WERI-Rb-1 (cell line): ENCODE data around the gene VSIG10L.

ENCODE experiments used
- DNase-seq: peaks from one replicate; pipeline ENCODE4 v3.0.0-alpha.2; 2020
- H3K27ac ChIP-seq: fragments of 250-450 bp; sonication (Bioruptor Pico); 2 replicates; pipeline ENCODE4 v1.5.1; 2020; ENCODE audit warnings: mild to moderate bottlenecking, moderate library complexity
- H3K27me3 ChIP-seq: fragments of 250-450 bp; sonication (Bioruptor Pico); 2 replicates; pipeline ENCODE4 v1.5.1; 2021; ENCODE audit warnings: mild to moderate bottlenecking, low read depth, moderate library complexity; ENCODE audit not compliant: insufficient read depth, severe bottlenecking
- H3K36me3 ChIP-seq: fragments of 250-450 bp; sonication (Bioruptor Pico); 2 replicates; pipeline ENCODE4 v1.5.1; 2020; ENCODE audit warnings: mild to moderate bottlenecking, moderate library complexity
- H3K4me3 ChIP-seq: 2 replicates; pipeline ENCODE4 v1.5.1; 2011; ENCODE audit warnings: low read depth, mild to moderate bottlenecking, control low read depth, low read length
- H3K9me3 ChIP-seq: fragments of 250-450 bp; sonication (Bioruptor Pico); 2 replicates; pipeline ENCODE4 v1.5.1; 2021; ENCODE audit warnings: mild to moderate bottlenecking, moderate library complexity; ENCODE audit not compliant: severe bottlenecking
- CTCF ChIP-seq: IDR thresholded peaks from 2 replicates; pipeline ENCODE4 v1.5.1; 2011; ENCODE audit warnings: low read depth, mild to moderate bottlenecking, control low read depth, inconsistent platforms, low read length

The VSIG10L gene

GRCh38 chr19:51367255-51367564 is 25.3 kb upstream of the VSIG10L start:
- no peak for DNase-seq
- Histone ChIP-seq H3K27me3 (no peaks in the 10 kb centered on the region), H3K4me3 (peak overlapping the region; percentile 60), H3K36me3 (no peaks in the 10 kb centered on the region), H3K27ac (peak overlapping the region; percentile 86), H3K9me3 (no peaks in the 10 kb centered on the region)
- TF ChIP-seq CTCF: no peak

GRCh38 chr19:51366389-51367254 is 24.7 kb upstream of the VSIG10L start:
- no peaks in the 10 kb centered on the region for H3K27me3 ChIP-seq

GRCh38 chr19:51365965-51366388 is 24.0 kb upstream of the VSIG10L start, which contains the start of gene ETFB:
Gene ETFB (minus strand): TSS chr19:51366388. CDS start chr19:51366326, 62 bp downstream.
- Histone ChIP-seq H3K27me3 (no peaks in the 10 kb centered on the region), H3K36me3 (no peaks in the 10 kb centered on the region), H3K4me3 (peak within 1 kb of the TSS; percentile 71), H3K27ac (peak within 1 kb of the TSS; percentile 90), H3K9me3 (no peaks in the 10 kb centered on the region)
- TF ChIP-seq CTCF: no peak
- DNase-seq: no peak

More at GRCh38 chr19:51366389-51367254, 24.7 kb upstream of the VSIG10L start:
- no peaks in the 10 kb centered on the region for H3K9me3 ChIP-seq
- no peak for TF ChIP-seq CTCF
- H3K4me3 ChIP-seq: peak overlapping the region; percentile 60
- H3K36me3 ChIP-seq: no peaks in the 10 kb centered on the region
- peak; percentile 99 for DNase-seq
- peak overlapping the region; percentile 86 for H3K27ac ChIP-seq

- TF ChIP-seq CTCF: no peak
- Histone ChIP-seq H3K4me3 (peak overlapping the region; percentile 71), H3K36me3 (no peaks in the 10 kb centered on the region), H3K27me3 (no peaks in the 10 kb centered on the region), H3K9me3 (no peaks in the 10 kb centered on the region), H3K27ac (peak overlapping the region; percentile 90)
- no peak for DNase-seq
These were observed 23.4 kb upstream of the VSIG10L start for GRCh38 chr19:51365211-51365964.

- no peak for TF ChIP-seq CTCF
These were observed 22.5 kb upstream of the VSIG10L start for GRCh38 chr19:51364200-51365106.

More at GRCh38 chr19:51364200-51365106, 22.5 kb upstream of the VSIG10L start:
- no peak for DNase-seq
- H3K36me3 ChIP-seq: no peaks in the 10 kb centered on the region
- H3K27me3 ChIP-seq: no peaks in the 10 kb centered on the region
- H3K4me3 ChIP-seq: no peak overlapping the region
- H3K27ac ChIP-seq: no peak overlapping the region; the same call in 1 of the 2 replicates
- H3K9me3 ChIP-seq: no peaks in the 10 kb centered on the region
